ENCODE data around the gene TBC1D9B.

TBC1D9B gene

DNA sequence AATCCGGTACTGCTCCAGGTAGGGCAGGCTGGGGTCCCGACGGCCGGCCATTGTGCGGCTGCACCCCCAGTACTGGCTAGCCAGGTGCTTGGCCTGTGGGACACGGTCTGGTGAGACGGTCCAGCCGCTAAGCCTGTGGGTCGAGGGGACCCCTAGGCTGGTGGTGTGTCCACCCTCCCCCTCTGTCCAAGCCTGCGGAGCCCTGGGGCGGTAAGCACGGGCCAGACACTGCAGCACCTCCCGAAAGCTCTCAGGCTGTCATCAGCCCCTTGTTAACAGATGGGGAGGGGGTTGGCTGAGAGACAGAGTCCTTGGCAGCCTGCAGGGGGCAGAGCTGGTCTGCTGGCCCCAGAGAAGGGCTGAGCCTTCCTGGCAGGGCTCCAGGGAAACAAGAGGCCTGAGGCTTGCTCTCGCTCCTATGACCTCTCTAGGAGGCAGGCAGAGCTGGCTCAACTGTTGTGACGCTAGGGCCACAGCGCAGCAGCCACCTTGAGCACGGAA is 37.2 kb downstream of the TBC1D9B start:
- H4K20me1 ChIP-seq (ENCODE audit: insufficient read depth, low read length) = peaks cover 5% of the 10 kb centered on the region; the same call in 1 of the 2 replicates
- H3K27ac ChIP-seq (ENCODE audit: low read length) = no peak overlapping the region
- H3K9me3 ChIP-seq (ENCODE audit: insufficient read depth, low read length) = no peaks in the 10 kb centered on the region
- no peaks in the 10 kb centered on the region for H3K79me2 ChIP-seq (ENCODE audit: low read length)
- no peak overlapping the region for H3K9ac ChIP-seq (ENCODE audit: low read length)
- H2AFZ ChIP-seq (ENCODE audit: low read depth, low read length) = no peak overlapping the region
- TF ChIP-seq, protein P1, sequence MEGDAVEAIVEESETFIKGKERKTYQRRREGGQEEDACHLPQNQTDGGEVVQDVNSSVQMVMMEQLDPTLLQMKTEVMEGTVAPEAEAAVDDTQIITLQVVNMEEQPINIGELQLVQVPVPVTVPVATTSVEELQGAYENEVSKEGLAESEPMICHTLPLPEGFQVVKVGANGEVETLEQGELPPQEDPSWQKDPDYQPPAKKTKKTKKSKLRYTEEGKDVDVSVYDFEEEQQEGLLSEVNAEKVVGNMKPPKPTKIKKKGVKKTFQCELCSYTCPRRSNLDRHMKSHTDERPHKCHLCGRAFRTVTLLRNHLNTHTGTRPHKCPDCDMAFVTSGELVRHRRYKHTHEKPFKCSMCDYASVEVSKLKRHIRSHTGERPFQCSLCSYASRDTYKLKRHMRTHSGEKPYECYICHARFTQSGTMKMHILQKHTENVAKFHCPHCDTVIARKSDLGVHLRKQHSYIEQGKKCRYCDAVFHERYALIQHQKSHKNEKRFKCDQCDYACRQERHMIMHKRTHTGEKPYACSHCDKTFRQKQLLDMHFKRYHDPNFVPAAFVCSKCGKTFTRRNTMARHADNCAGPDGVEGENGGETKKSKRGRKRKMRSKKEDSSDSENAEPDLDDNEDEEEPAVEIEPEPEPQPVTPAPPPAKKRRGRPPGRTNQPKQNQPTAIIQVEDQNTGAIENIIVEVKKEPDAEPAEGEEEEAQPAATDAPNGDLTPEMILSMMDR (IDR thresholded peaks at IDR 0.05; ENCODE audit: low read depth, low read length) = no peak
- TF ChIP-seq EZH2phosphoT487 (IDR thresholded peaks at IDR 0.05; ENCODE audit: low read depth) = no peak
- H3K4me2 ChIP-seq (ENCODE audit: low read length) = no peak overlapping the region
- H3K4me3 ChIP-seq (ENCODE audit: low read length) = no peak overlapping the region
- H3K27me3 ChIP-seq (ENCODE audit: low read depth, low read length) = no peaks in the 10 kb centered on the region
- no peaks in the 10 kb centered on the region for H3K4me1 ChIP-seq (ENCODE audit: low read length)
- peaks cover 72% of the 10 kb centered on the region for H3K36me3 ChIP-seq (replicated peaks; ENCODE audit: low read depth, low read length)

- Histone ChIP-seq H3K4me1 (ENCODE audit: low read length) (no peaks in the 10 kb centered on the region), H2AFZ (ENCODE audit: low read depth, low read length) (no peak overlapping the region), H3K4me2 (ENCODE audit: low read length) (no peak overlapping the region), H3K9ac (ENCODE audit: low read length) (no peak overlapping the region), H3K27me3 (ENCODE audit: low read depth, low read length) (no peaks in the 10 kb centered on the region), H4K20me1 (ENCODE audit: insufficient read depth, low read length) (peaks cover 5% of the 10 kb centered on the region; the same call in 1 of the 2 replicates), H3K4me3 (ENCODE audit: low read length) (no peak overlapping the region), H3K36me3 (replicated peaks; ENCODE audit: low read depth, low read length) (peaks cover 72% of the 10 kb centered on the region), H3K79me2 (ENCODE audit: low read length) (no peaks in the 10 kb centered on the region), H3K9me3 (ENCODE audit: insufficient read depth, low read length) (no peaks in the 10 kb centered on the region), H3K27ac (ENCODE audit: low read length) (no peak overlapping the region)
- no peak for TF ChIP-seq EZH2phosphoT487 (IDR thresholded peaks at IDR 0.05; ENCODE audit: low read depth)
- TF ChIP-seq, protein P1 (IDR thresholded peaks at IDR 0.05; ENCODE audit: low read depth, low read length) = no peak
Measured at GRCh38 chr5:179869641-179870402, 37.9 kb downstream of the TBC1D9B start.

DNA sequence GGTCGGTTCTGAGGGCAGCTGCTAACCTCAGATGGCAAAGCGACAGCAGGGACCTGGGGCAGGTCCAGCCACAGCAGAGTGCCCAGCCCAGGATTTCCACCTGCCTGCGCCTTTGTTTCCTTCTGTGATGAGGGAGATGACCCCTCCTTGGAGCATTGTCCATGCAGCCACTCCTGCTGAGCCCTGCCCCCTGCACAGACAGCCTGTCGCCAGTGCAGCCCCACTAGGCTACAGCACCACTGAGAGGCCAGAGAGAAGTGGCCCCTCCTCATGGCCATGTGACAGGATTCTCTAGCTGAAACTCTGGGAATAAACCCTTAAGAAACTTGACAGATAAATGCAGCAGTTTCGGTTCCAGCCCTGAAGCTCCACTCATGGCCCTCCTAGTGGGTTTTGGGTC is 38.6 kb downstream of the TBC1D9B start:
- H3K36me3 ChIP-seq (replicated peaks; ENCODE audit: low read depth, low read length) = peaks cover 68% of the 10 kb centered on the region
- H3K9me3 ChIP-seq (ENCODE audit: insufficient read depth, low read length) = no peaks in the 10 kb centered on the region
- no peak overlapping the region for H3K4me2 ChIP-seq (ENCODE audit: low read length)
- no peak overlapping the region for H3K9ac ChIP-seq (ENCODE audit: low read length)
- H4K20me1 ChIP-seq (ENCODE audit: insufficient read depth, low read length) = peaks cover 5% of the 10 kb centered on the region; the same call in 1 of the 2 replicates
- no peaks in the 10 kb centered on the region for H3K4me1 ChIP-seq (ENCODE audit: low read length)
- no peaks in the 10 kb centered on the region for H3K79me2 ChIP-seq (ENCODE audit: low read length)
- H3K27me3 ChIP-seq (ENCODE audit: low read depth, low read length) = no peaks in the 10 kb centered on the region
- TF ChIP-seq EZH2phosphoT487 (IDR thresholded peaks at IDR 0.05; ENCODE audit: low read depth) = no peak
- TF ChIP-seq, protein P1 (IDR thresholded peaks at IDR 0.05; ENCODE audit: low read depth, low read length) = no peak
- no peak overlapping the region for H3K27ac ChIP-seq (ENCODE audit: low read length)
- no peak overlapping the region for H3K4me3 ChIP-seq (ENCODE audit: low read length)
- no peak overlapping the region for H2AFZ ChIP-seq (ENCODE audit: low read depth, low read length)

GRCh38 chr5:179868541-179868940 is 39.2 kb downstream of the TBC1D9B start:
- no peaks in the 10 kb centered on the region for H3K9me3 ChIP-seq (ENCODE audit: insufficient read depth, low read length)
- no peak for TF ChIP-seq EZH2phosphoT487 (IDR thresholded peaks at IDR 0.05; ENCODE audit: low read depth)
- TF ChIP-seq, protein P1 (IDR thresholded peaks at IDR 0.05; ENCODE audit: low read depth, low read length) = no peak
- peaks cover 5% of the 10 kb centered on the region; the same call in 1 of the 2 replicates for H4K20me1 ChIP-seq (ENCODE audit: insufficient read depth, low read length)
- no peaks in the 10 kb centered on the region for H3K79me2 ChIP-seq (ENCODE audit: low read length)
- H3K36me3 ChIP-seq (replicated peaks; ENCODE audit: low read depth, low read length) = peaks cover 67% of the 10 kb centered on the region
- no peak overlapping the region for H3K27ac ChIP-seq (ENCODE audit: low read length)
- H3K9ac ChIP-seq (ENCODE audit: low read length) = no peak overlapping the region
- H3K4me1 ChIP-seq (ENCODE audit: low read length) = no peaks in the 10 kb centered on the region
- H3K4me2 ChIP-seq (ENCODE audit: low read length) = no peak overlapping the region
- H3K27me3 ChIP-seq (ENCODE audit: low read depth, low read length) = no peaks in the 10 kb centered on the region
- H2AFZ ChIP-seq (ENCODE audit: low read depth, low read length) = no peak overlapping the region
- H3K4me3 ChIP-seq (ENCODE audit: low read length) = no peak overlapping the region
